CD4-positive, CD25-positive, alpha-beta regulatory T cell (primary cell): ENCODE measurements around the gene L3MBTL3. TPM values are rescaled to one million over a fixed set of nuclear protein-coding genes. Genes with fewer than 3 reads are reported as not detected.

ENCODE experiments used
- ATAC-seq, 2 donors: fragments of 150-1000 bp; cut with Tn5 transposase; one replicate each; pipeline ENCODE4 v1.10.0; 2021; ENCODE audit warnings: low read depth in 2 of 2, moderate number of reproducible peaks in 2 of 2, moderate library complexity in 1 of 2
- DNase-seq, 3 donors: peaks; one replicate each; pipeline versions ENCODE4 v3.0.0 to v3.0.0-alpha.2; 2012 to 2022; ENCODE audit warnings: mixed read lengths in 1 of 3
- H3K27ac ChIP-seq: one replicate; pipeline ENCODE4 v1.7.0; 2013; ENCODE audit warnings: mild to moderate bottlenecking, low read length; ENCODE audit not compliant: insufficient read depth, poor library complexity, severe bottlenecking
- H3K27me3 ChIP-seq: one replicate; pipeline ENCODE4 v1.7.0; 2013; ENCODE audit warnings: low read length; ENCODE audit not compliant: control insufficient read depth, insufficient read depth
- H3K36me3 ChIP-seq: one replicate; pipeline ENCODE4 v1.7.0; 2013; ENCODE audit warnings: mild to moderate bottlenecking, low read length, moderate library complexity; ENCODE audit not compliant: control insufficient read depth, insufficient read depth
- H3K4me1 ChIP-seq: 2 replicates; pipeline ENCODE4 v1.7.0; 2013; ENCODE audit warnings: mild to moderate bottlenecking, low read length; ENCODE audit not compliant: insufficient read depth, control insufficient read depth, poor library complexity, severe bottlenecking
- H3K4me3 ChIP-seq: one replicate; pipeline ENCODE4 v1.7.0; 2013; ENCODE audit warnings: low read depth, mild to moderate bottlenecking, low read length, moderate library complexity
- H3K9me3 ChIP-seq, 2 experiments: 1 replicate in 1 of 2; 2 replicates in 1 of 2; pipeline ENCODE4 v1.7.0; 2013; ENCODE audit warnings: low read length in 2 of 2, mild to moderate bottlenecking in 1 of 2, moderate library complexity in 1 of 2; ENCODE audit not compliant: control insufficient read depth in 2 of 2
- H3K27ac Mint-ChIP-seq, 3 donors: one replicate each; pipeline ENCODE4 v1.8.0; 2020 to 2022; ENCODE audit warnings: mild to moderate bottlenecking in 3 of 3, mixed read lengths in 3 of 3, moderate library complexity in 2 of 3
- H3K27me3 Mint-ChIP-seq: one replicate; pipeline ENCODE4 v1.8.0; 2022; ENCODE audit warnings: mild to moderate bottlenecking, mixed read lengths
- H3K36me3 Mint-ChIP-seq: one replicate; pipeline ENCODE4 v1.8.0; 2020; ENCODE audit warnings: mixed read lengths
- H3K4me1 Mint-ChIP-seq, 4 donors: one replicate each; pipeline ENCODE4 v1.8.0; 2020 to 2022; ENCODE audit warnings: mixed read lengths in 4 of 4, mild to moderate bottlenecking in 1 of 4
- H3K4me3 Mint-ChIP-seq, 4 donors: one replicate each; pipeline ENCODE4 v1.8.0; 2020 to 2022; ENCODE audit warnings: mild to moderate bottlenecking in 4 of 4, mixed read lengths in 4 of 4, moderate library complexity in 3 of 4
- H3K9me3 Mint-ChIP-seq, 7 donors: one replicate each; pipeline ENCODE4 v1.8.0; 2020 to 2022; ENCODE audit warnings: mixed read lengths in 7 of 7, mild to moderate bottlenecking in 3 of 7, moderate library complexity in 2 of 7
- polyA plus RNA-seq, 4 donors: library from polyadenylated mRNA; unstranded; fragments of 300-500 nt; fragmentation: Illumina TruSeq; gene quantifications; one replicate each; pipeline ENCODE4 v1.2.3, GENCODE V29; 2021
- total RNA-seq: library from RNA; stranded (reverse); gene quantifications from one replicate; pipeline ENCODE4 v1.2.3, GENCODE V29; 2022

The L3MBTL3 gene
- total and polyA plus RNA-seq, 5 donors from 2014 or later, result 5.2 to 66.4 (median 7.8) TPM

DNA sequence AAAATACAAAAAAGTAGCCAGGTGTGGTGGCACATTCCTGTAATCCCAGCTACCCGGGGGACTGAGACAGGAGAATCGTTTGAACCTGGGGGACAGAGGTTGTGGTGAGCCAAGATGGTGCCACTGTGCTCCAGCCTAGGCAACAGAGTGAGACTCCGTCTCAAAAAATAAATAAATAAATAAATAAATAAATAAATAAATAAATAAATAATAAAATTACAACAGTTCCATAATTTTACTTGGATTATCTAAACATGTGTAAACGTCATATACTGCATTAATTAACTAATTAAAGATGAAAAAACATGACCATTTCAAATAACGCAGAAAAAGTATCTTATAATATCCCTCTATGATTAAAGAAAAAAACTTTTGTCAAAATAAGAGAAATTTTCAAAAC is 138.5 kb downstream of the L3MBTL3 start:
- peaks cover 0 to 7% (median 0%) of the 10 kb centered on the region in 7 donors for H3K9me3 Mint-ChIP-seq
- no peak for ATAC-seq
- H3K27ac ChIP-seq, result no peak overlapping the region
- no peaks in the 10 kb centered on the region for H3K27me3 Mint-ChIP-seq
- H3K27ac Mint-ChIP-seq, result no peak overlapping the region
- no peak for DNase-seq
- H3K4me3 Mint-ChIP-seq, result no peak overlapping the region
- peaks cover 9% of the 10 kb centered on the region for H3K36me3 ChIP-seq
- no peaks in the 10 kb centered on the region for H3K4me1 ChIP-seq
- no peaks in the 10 kb centered on the region for H3K27me3 ChIP-seq
- no peak overlapping the region for H3K4me3 ChIP-seq
- peaks cover 0 to 14% (median 12%) of the 10 kb centered on the region in 4 donors for H3K4me1 Mint-ChIP-seq
- H3K36me3 Mint-ChIP-seq, result peaks cover 23% of the 10 kb centered on the region
- no peaks in the 10 kb centered on the region for H3K9me3 ChIP-seq

DNA sequence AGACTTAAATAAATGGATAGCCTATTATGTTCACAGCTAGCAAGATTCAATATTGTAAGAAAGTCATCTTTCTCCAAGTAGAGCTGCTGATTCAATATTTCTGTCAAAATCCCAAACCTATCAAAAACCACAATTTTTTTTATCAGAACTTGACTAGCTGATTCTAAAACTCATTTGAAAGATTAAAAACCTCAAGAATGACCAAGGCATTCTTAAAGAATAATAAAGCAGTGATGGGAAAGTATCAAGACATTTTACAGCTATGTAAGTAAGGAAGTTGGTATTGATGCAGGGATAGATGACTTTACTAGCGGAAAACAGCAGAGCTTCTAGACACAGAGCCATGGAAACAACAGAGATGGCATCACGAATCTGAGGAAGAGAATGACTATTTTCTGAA is 139.7 kb downstream of the L3MBTL3 start:
- H3K36me3 ChIP-seq, result peaks cover 9% of the 10 kb centered on the region
- no peak overlapping the region for H3K27ac Mint-ChIP-seq
- H3K4me3 ChIP-seq, result no peak overlapping the region
- no peak overlapping the region for H3K4me3 Mint-ChIP-seq
- H3K27me3 Mint-ChIP-seq, result no peaks in the 10 kb centered on the region
- peaks cover 0 to 7% (median 0%) of the 10 kb centered on the region in 7 donors for H3K9me3 Mint-ChIP-seq
- H3K36me3 Mint-ChIP-seq, result peaks cover 20% of the 10 kb centered on the region
- ATAC-seq (no peak), DNase-seq (no peak)
- H3K4me1 ChIP-seq, result no peaks in the 10 kb centered on the region
- no peak overlapping the region for H3K27ac ChIP-seq
- H3K4me1 Mint-ChIP-seq, result peaks cover 0 to 16% (median 13%) of the 10 kb centered on the region in 4 donors
- no peaks in the 10 kb centered on the region for H3K9me3 ChIP-seq
- no peaks in the 10 kb centered on the region for H3K27me3 ChIP-seq

DNA sequence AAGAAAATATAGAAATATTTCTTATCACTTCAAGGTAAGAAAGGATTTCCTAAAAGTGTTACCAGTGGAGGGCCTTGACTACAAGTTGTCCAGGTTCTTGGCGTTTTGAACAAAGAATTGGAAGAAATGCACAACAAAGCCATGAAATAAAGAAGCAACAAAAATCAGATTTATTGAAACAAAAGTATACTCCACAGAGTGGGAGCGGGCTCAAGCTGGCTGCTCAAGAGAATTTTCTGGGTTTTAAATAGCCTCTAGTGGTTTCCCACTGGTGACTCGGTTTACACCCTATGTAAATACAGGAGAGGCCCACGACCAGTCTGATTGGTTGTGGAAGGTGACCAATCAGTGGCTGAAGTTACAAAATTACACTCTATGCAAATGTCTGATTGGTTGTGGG is 140.2 kb downstream of the L3MBTL3 start:
- H3K36me3 ChIP-seq, result peaks cover 10% of the 10 kb centered on the region
- H3K36me3 Mint-ChIP-seq, result peaks cover 19% of the 10 kb centered on the region
- H3K27ac Mint-ChIP-seq, result peak overlapping the region in 1 of 3 donors; percentile 18

DNA sequence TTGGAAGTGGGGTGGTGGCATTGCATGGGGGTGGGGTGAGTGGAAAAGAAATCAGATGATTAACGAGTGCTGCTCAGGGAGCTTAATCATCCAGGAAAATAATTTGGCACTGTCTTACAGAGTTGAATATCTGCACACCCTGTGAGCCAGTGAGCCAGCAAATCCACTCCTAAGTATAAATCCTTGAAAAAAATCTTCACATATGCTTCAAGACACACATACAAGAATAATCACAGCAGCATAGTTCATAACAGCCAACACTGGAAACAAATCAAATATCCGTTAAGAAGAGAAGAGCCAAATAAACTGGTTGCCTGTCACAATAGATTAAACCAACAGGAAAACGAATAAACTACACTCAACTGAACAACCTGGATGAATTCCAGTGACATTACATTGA is 141.6 kb downstream of the L3MBTL3 start:
- H3K27ac ChIP-seq, result no peak overlapping the region
- H3K4me3 ChIP-seq, result no peak overlapping the region
- peak overlapping the region in 1 of 3 donors; percentile 72 for H3K27ac Mint-ChIP-seq
- H3K36me3 ChIP-seq, result peaks cover 6% of the 10 kb centered on the region
- no peak overlapping the region for H3K4me3 Mint-ChIP-seq
- ATAC-seq (no peak), DNase-seq (no peak)
- peaks cover 29% of the 10 kb centered on the region for H3K36me3 Mint-ChIP-seq
- peaks cover 0 to 12% (median 5%) of the 10 kb centered on the region in 7 donors for H3K9me3 Mint-ChIP-seq
- no peaks in the 10 kb centered on the region for H3K27me3 Mint-ChIP-seq
- H3K27me3 ChIP-seq, result no peaks in the 10 kb centered on the region
- no peaks in the 10 kb centered on the region for H3K4me1 ChIP-seq
- H3K4me1 Mint-ChIP-seq, result peaks cover 6 to 17% (median 14%) of the 10 kb centered on the region in 4 donors
- H3K9me3 ChIP-seq, result no peaks in the 10 kb centered on the region

More for the DNA sequence above, 140.2 kb downstream of the L3MBTL3 start:
- Histone ChIP-seq H3K9me3 (no peaks in the 10 kb centered on the region), H3K27me3 (no peaks in the 10 kb centered on the region), H3K4me1 (no peaks in the 10 kb centered on the region), H3K4me3 (no peak overlapping the region), H3K27ac (no peak overlapping the region)
- DNase-seq (no peak), ATAC-seq (no peak)
- peaks cover 0 to 16% (median 13%) of the 10 kb centered on the region in 4 donors for H3K4me1 Mint-ChIP-seq
- no peaks in the 10 kb centered on the region for H3K27me3 Mint-ChIP-seq
- peaks cover 0 to 7% (median 0%) of the 10 kb centered on the region in 7 donors for H3K9me3 Mint-ChIP-seq
- no peak overlapping the region for H3K4me3 Mint-ChIP-seq

DNA sequence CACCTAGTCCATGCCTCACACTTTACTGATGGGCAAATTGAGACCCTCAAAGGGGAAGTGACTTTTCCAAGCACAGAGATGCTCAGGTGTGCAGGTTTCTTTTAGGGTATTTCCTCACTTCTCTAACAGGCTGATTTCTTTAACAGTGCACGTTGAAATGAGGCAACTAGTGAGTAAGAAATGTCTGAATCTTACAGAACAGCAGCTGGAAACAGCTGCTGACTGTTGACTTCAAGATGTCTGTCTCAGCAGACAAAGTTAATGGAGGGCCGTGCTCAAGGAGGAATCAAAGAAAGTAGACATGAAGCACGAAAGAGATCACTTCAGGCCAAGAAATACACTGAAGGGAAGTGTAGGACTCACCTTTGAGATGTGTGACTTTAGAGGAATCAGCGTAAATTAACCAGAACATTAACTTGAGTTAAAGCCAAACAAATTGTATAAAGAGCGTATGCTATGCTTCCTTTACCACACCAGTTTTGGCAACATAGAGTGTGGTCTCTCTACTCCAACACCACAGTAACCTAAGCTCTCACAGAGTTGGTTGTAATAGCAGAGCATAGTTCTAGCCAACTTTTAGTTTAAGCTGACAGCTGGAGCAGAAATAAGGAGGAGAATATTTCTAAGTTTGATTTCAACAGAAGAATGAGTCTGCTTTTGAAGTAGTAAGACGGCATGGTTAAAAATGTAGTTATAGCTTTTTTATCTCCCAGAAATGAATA is 143.5 kb downstream of the L3MBTL3 start:
- peaks cover 6% of the 10 kb centered on the region for H3K36me3 ChIP-seq
- H3K4me1 ChIP-seq, result no peaks in the 10 kb centered on the region
- ATAC-seq (no peak), DNase-seq (no peak)
- H3K27ac ChIP-seq, result no peak overlapping the region
- H3K27me3 ChIP-seq, result no peaks in the 10 kb centered on the region
- no peak overlapping the region for H3K4me3 Mint-ChIP-seq
- no peak overlapping the region for H3K27ac Mint-ChIP-seq
- H3K36me3 Mint-ChIP-seq, result peaks cover 45% of the 10 kb centered on the region
- peaks cover 17 to 27% (median 21%) of the 10 kb centered on the region in 4 donors for H3K4me1 Mint-ChIP-seq
- no peaks in the 10 kb centered on the region for H3K27me3 Mint-ChIP-seq
- H3K9me3 ChIP-seq, result no peaks in the 10 kb centered on the region
- H3K9me3 Mint-ChIP-seq, result peaks cover 0 to 15% (median 5%) of the 10 kb centered on the region in 7 donors
- no peak overlapping the region for H3K4me3 ChIP-seq

DNA sequence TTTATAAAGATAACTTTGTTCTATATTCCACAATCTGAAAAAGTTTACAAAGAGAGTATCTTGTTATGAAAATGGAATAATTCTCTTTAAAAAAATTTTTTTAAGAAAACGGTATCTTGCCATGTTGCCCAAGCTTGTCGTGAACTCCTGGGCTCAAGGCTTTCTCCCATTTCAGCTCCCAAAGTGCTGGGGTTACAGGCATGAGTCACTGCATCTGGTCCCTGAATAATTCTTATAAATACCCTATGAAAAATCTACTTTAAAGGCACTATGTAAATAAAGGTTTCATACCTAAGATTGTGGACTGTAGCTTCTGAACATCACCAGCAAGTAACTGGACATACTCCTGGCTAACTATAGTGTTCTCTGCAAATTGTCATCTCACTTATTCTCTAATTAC is 144.0 kb downstream of the L3MBTL3 start:
- Mint-ChIP-seq H3K27ac (no peak overlapping the region), H3K36me3 (peaks cover 46% of the 10 kb centered on the region), H3K4me3 (no peak overlapping the region), H3K9me3 (peaks cover 0 to 15% (median 5%) of the 10 kb centered on the region in 7 donors), H3K27me3 (no peaks in the 10 kb centered on the region), H3K4me1 (peaks cover 17 to 27% (median 21%) of the 10 kb centered on the region in 4 donors)
- Histone ChIP-seq H3K36me3 (peaks cover 6% of the 10 kb centered on the region), H3K4me1 (no peaks in the 10 kb centered on the region), H3K27ac (no peak overlapping the region), H3K9me3 (no peaks in the 10 kb centered on the region), H3K27me3 (no peaks in the 10 kb centered on the region), H3K4me3 (no peak overlapping the region)
- ATAC-seq (no peak), DNase-seq (no peak)

DNA sequence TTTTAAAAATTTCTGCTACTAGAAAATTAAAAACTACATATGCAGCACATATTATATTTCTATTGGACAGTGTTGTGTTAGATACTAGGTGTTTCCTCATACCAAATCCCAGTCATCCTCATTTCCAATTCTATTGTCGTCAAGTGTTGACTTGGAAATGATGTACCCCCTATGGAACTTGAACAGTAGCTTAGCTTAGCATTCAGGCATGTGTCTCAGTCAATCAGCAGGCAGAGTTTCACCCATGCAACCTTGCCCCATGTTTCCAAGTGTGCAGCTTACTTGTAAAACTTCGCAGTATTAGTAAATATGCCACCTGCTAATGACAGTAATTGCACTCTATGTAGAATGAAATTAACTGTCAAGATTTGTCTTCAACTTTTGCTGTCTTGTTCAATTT is 144.9 kb downstream of the L3MBTL3 start:
- H3K27ac Mint-ChIP-seq, result no peak overlapping the region
- Histone ChIP-seq H3K9me3 (no peaks in the 10 kb centered on the region), H3K4me1 (no peaks in the 10 kb centered on the region), H3K27me3 (no peaks in the 10 kb centered on the region), H3K27ac (no peak overlapping the region), H3K36me3 (peaks cover 6% of the 10 kb centered on the region), H3K4me3 (no peak overlapping the region)
- no peak for ATAC-seq
- peaks cover 17 to 27% (median 20%) of the 10 kb centered on the region in 4 donors for H3K4me1 Mint-ChIP-seq
- H3K4me3 Mint-ChIP-seq, result no peak overlapping the region
- DNase-seq, result no peak
- peaks cover 0 to 15% (median 5%) of the 10 kb centered on the region in 7 donors for H3K9me3 Mint-ChIP-seq
- peaks cover 46% of the 10 kb centered on the region for H3K36me3 Mint-ChIP-seq
- H3K27me3 Mint-ChIP-seq, result no peaks in the 10 kb centered on the region

DNA sequence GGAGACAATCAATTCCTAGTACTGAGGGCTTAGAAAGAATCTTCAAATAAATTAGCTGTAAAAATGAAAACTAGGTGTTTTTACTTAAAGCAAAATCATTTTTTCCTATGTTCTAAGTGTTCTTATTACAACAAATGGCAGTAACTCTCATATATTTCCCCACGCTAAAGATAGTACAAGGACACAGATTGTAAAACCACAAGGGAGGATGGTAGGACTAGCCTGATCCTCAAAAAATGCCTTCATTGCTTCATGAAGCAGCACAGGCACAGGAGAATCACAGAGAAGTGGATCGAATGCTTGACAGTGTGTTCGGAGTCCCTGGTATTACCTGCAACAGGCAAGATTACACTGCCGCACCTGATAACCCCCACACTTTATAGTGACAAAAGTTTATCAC is 145.9 kb downstream of the L3MBTL3 start:
- Mint-ChIP-seq H3K4me1 (peaks cover 18 to 27% (median 20%) of the 10 kb centered on the region in 4 donors), H3K4me3 (no peak overlapping the region), H3K27ac (peak overlapping the region in 1 of 3 donors; percentile 65), H3K36me3 (peaks cover 42% of the 10 kb centered on the region), H3K9me3 (peaks cover 0 to 12% (median 5%) of the 10 kb centered on the region in 7 donors), H3K27me3 (no peaks in the 10 kb centered on the region)
- ATAC-seq (no peak), DNase-seq (no peak)
- Histone ChIP-seq H3K36me3 (peaks cover 6% of the 10 kb centered on the region), H3K9me3 (no peaks in the 10 kb centered on the region), H3K4me1 (no peaks in the 10 kb centered on the region), H3K27ac (no peak overlapping the region), H3K4me3 (no peak overlapping the region), H3K27me3 (no peaks in the 10 kb centered on the region)
